Measurements from ENCODE around the gene VPS4B.

VPS4B gene

DNA sequence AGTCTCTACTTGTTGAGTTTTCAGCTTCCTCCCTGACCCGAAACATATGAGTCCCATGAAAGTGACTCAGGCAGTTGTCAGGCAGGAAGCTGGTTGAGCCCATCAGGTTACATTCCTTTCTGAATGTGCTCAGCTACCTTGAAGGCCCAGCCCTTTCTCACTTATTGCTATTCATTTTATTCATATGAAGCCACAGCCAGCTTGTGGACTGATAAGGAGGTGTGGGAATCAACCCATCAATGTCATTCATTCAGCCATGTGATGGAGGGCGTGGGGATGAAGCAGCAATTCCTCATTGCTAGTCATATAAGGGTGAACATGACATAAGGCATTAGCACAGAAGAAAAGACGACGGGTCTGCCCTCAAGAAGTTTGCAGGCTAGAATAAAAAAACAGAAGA, 5.3 kb upstream of the VPS4B start:
- DNase-seq = no peak

DNA sequence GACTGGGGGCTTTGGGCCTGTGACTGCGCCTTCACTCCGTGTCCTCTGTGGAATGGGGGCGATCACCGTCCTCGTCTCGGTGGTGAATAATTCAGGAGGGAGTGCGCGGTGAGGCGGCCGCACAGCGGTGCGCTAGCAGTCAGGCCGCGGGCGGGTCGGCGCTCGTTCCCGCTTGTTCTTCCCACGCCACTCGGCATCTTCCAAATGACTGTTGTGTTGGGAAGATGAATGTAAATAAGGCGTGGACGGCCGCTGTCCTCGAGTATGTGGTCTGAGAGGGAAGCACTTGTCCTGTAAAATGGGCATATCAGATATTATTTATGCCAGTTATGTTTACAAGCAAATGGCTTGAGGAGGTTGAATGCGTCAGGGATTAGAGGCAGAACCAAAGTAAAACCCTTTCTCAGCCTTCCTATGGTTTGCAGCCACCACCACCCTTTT, 608 bp upstream of the VPS4B start:
- DNase-seq = peak; percentile 57

DNA sequence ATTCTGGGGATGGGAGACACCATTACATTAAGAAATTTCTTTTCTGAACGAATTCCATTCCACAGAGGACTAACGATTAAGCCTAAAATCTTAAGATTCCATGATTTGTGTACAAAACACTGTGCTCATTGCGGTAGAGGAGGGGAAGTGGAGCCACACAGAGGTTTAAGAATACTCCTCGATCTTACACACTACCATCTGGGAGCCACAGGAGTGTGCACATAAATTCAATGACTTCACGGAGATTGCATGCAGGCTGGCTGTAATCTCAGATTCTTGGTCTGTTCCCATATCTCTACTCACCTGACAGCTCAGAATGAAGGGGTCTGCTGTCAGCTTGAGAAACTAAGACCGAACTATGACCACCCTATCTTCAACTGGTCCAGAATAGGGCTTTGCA, 762 bp downstream of the VPS4B start:
- peak; percentile 27 for DNase-seq

DNA sequence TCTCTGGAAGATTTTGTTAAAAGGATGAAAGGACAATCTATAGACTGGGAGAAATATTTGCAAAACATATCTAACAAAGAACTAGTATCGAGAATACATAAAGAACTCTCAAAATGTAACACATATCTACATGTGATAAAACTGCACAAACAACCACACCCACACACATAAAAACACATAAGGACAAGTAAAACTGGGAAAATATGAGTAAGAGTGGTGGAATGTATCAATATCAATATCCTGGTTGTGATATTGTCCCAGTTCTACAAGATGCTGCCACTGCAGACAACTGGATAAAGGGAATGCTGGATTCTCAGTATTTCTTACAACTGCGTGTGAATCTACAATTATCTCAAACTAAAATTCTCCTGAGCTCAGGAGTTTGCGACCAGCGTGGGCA, 9.3 kb downstream of the VPS4B start:
- no peak for DNase-seq

DNA sequence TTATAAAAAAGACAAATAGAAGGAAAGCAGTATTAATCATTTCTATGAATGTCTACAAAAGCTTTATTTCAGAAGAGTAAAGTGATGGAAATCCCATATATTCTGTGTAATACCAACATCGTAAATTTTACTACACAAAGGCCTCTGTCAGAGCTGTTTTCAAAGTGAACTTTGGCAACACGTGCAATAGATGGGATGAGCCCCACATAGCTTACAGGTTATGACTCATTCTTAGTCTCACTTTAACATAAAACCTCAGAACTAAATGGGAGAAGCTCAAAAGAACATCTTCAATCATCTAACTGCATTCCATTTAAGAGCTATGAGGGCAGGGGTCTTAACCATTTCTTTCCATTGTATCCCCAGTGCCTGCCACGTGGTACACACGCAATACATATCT, 11.5 kb downstream of the VPS4B start:
- DNase-seq = no peak

DNA sequence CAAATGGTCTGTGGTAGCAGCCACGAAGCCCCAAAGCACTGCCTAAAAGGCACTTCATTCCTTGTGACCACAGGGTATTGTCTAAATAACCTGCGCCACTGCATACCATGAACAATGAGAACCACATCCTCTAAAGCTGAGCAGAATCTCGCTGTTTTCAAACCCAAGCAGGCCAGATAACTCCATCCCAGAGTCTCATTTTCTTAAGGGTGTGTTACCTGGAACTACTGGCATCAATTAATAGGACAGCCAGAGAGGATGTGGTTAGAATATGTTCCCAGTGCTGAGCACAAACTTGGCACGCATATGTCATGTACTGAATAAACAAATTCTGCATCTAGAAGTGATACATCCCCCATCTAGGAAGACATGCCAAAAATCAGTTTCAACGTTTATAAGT, 13.0 kb downstream of the VPS4B start:
- no peak for DNase-seq

DNA sequence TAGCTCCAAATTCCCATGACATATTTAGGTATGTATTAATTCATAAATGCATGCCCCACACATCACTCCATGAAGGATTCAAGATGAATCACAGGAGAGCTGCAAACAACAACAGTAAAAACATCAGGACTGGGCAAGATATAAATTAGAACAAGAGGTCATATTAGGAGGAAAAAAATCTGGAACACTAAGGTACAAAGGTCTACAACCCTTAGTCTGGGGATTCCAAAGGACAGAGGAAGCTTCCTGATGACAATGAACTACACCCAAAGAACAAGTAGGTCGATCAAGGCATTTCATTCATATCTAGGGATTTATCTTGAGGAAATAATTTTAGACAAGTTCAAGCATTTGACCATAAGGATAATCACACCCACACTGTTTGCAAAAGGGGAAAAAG, 14.5 kb downstream of the VPS4B start:
- no peak for DNase-seq

DNA sequence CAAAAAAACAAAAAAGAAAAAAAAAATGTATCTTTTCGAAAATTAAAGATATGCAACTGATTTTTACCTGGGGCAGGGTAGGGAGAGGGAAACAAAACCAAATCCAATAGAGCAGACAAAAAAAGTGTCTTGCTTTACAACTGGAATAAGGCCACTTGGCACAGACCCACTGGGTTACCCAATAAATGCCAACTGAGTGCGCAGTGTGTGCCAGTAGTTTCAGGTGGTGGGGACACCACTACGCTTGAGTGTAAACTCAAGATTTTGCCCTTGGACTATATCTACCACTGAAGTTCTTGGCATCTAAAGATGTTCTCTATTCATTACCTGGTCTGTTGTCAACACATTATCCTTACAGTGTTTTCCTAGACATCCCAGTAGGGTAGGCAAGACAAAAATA, 16.3 kb downstream of the VPS4B start:
- no peak for DNase-seq

DNA sequence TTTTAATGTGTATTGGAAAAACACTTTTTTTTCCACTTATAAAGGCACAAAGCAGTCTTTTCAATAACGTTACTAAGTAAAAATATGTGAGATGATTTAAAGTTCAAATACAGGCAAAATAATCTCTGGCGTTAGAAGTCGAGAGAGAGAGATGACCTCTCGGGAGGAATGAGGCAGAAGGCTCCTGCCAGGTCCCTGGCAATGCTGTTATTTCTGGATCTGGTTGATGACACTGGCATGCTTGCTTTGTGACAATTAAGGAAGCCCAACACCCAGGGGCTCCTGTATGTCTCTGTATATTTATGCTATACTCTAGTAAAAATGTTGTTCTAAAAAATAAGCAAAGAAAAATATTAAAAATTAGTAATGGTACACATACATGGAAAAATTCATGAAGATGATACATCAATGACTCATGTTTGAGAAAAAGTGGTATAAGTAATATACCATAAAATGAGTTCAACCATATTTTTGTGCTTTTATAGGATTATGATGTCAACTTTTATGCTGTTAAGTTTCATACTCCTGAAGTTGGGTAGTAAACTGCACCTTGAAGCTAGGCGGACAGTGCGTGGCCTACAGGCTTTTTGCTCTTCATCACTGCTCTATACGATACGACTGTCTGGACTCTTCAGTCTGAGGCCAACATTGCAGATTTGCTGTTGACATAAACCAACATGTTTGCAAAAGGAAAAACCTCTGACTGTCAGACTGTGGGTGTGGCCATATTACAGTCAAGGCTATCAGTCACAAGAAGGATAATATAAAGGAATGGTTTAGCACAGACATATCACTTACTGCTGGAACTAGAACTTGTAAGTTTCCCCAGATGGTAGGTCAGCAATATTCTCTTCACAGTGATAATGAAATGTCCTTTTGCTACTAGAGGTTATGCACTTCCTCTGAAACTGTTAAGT, 19.8 kb downstream of the VPS4B start:
- no peak for DNase-seq

DNA sequence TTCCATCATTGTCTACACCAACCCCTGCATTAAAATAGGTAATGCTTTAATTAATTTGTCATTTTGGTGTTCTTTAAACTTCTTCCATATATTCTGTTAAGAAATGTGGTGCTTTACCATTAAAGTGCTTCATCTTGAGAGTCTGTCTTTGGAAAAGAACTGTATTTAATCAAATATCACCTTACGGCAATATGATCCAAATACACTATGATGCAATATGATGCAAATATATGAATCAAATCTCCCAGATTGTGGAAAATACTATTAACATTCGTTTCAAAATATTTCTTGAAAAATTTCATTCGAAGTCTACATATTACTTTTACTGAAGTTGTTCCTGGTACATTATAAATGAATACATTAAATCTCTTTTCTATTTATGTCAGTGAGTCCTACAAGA, 23.0 kb downstream of the VPS4B start:
- no peak for DNase-seq

DNA sequence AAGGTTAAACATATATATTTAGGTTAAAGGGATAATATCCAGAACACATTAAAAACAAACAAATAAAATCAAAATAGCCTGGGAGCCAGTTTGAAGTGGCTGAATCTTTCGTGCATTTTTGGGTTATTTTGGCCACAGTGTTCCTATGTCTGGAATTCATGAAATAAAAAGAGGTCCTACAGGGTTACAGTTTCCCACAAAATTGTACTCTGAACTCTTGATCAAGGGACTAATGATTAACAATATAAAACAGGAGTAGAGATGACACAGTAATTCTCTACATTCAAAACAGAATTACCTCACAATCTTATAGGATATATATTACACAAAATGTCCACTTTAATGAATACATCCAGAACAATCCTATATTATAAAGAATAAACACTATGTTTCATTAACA, 24.9 kb downstream of the VPS4B start:
- no peak for DNase-seq

DNA sequence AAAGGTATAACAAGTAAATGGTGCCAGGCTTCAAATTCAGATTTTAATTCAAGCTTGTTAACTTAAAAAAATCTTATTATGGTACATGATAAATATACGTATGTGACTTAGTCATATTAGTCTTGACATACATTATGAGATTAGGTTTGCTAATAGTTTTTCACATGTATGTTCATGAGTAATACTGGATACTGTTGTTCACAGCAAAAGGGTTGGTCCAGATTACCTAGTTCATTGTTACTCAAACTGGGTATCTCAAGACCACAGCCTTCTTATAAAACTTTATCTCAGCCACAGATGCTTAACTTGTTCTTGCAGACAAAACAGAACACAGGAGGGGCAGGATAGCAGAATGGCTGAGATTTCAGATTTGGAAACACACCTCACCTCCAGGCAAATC, 26.8 kb downstream of the VPS4B start:
- no peak for DNase-seq

DNA sequence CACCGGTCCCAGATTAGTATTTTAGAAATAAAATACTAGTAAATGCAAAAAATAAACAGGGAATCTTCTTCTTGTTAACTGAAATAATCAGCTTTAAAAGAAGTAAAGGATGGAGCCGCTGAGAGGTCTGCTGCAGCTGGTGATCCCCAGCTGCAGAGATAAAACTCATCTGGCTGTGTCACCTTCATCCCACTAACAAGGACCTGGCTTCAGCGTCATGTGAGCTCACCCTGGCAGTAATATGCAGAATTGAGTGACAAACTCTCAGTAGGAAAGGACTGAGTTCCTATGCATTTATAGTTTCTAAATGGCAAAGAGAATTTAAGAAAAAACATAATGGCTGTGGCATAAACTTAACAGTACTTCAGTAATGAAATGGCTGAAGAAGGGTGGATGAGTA, 27.3 kb downstream of the VPS4B start:
- DNase-seq = no peak

DNA sequence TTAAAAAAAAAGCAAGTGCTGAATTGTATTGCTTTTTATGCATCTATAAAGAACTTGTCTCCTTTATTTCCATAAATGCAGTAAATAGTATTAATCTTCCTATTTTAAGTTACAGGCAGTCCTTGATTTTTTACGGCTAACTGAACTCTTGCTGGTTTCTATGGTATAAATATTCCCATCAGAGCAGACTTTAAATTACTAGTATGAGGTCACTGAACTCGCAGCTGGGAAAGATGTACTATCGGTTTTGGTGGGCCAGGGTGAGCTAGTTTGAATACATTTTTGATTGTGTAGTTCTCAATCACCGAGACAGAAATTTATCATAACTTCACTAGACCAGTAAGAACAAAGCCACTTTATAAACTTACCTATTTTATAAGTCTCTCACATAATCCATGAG, 34.4 kb downstream of the VPS4B start:
- no peak for DNase-seq

DNA sequence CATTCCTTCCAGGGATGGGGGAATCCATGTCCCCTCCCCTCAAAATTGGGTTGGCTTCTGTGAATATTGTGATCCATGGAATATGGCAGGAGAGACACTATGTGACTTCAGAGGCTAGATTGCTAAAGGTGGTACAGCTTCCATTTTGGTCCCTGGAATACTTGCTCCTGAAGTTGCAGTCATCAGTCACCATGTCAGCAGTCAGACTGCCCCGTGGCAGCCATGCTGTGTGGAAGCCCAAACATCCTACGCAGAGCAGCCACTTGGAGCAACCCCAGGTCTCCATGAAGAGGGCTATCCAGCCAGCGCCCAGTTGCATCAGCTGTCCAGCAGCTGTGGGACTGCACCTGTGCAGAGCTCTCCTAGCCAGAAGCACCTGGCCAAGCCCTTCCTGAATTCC, 39.4 kb downstream of the VPS4B start:
- DNase-seq = no peak

DNA sequence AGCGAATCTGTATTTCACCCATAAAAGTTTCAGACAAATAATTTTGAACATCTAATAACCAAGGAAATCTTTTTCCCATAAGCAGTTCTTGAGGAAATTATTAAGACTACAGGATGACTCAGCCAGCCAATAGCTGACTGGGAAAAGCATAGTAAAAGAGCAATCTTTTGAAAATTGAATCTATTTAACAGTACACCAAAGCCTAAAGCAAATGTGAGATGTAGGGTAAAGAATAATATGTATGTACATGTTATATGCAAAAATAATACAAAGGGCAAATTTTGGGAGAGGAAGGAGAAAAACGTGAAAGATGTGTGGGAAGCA, 42.7 kb downstream of the VPS4B start:
- no peak for DNase-seq

DNA sequence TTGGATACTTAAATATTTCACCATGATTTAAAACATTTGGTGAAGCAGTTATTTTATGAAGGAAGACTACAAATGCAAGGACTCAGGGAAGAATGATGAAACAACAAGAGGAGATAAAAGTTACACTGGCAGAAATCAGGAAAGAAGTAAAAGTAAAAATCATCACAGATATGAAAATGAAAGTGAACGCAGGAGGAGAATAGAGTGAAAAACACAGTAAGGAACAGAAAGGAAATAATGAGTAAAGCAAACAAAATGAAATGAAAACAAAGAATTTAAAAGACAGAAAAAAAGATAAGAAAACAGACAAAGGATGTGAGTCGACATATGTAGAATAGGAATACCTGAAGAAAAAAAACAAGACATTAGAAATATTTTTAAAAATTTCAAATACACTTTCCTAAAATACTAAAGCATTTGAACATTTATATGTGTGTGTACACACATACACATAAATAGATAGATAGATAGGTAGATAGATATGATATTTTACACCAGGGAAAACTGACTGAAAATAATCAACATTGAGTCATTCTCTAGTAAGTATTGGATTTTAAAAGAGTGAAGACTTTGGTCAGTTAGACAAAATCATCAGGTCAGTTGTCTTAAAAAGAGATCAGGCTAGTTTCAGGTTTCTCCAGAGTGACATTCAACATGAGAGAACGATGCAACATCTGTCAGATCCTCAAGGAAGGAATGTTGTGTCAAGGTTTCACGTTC, 43.2 kb downstream of the VPS4B start:
- peak; percentile 32 for DNase-seq

DNA sequence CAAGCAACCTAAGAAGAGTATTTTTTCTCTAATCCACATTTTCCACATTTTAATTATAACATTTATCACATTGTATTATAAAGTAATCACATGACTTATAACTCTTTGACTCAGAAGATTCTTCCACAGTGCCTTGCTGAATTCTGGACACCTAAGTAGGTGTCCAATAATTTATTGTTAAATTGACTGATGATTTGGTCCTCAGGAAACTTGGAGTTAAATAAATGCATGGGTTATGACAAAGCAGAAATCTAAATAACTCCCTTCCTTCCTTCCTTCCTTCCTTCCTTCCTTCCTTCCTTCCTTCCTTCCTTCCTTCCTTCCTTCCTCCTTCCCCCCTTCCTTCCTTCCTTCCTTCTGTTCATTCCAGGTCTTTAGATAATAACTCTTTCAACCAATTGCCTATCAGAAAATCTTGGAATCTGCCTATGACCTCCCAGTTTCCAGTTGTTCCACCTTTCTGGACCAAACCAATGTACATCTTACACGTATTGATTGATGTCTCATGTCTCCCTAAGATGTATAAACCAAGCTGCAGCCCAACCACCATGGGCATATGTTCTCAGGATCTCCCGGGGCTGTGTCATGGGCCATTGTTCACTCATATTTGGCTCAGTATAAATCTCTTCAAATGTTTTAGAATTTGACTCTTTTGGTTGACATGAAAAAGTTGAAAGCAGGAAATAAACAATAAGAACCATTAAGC, 44.8 kb downstream of the VPS4B start:
- DNase-seq = no peak

DNA sequence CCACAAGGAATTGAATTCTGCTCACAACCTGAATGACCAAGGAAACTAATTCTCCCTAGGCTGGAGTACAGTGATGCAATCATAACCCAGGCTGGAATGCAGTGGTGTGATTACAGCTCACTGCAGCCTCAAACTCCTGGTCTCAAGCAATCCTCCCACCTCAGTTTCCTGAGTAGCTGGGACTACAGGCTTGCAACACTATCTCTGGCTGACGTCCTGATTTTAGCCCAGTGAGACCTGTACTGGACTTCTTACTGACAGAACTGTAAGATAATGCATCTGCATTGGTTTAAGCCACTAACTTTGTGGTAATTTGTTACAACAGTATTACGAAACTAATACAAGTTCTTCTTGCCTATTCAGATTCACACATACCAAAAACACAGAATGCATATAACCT, 45.7 kb downstream of the VPS4B start:
- DNase-seq = peak; percentile 31

DNA sequence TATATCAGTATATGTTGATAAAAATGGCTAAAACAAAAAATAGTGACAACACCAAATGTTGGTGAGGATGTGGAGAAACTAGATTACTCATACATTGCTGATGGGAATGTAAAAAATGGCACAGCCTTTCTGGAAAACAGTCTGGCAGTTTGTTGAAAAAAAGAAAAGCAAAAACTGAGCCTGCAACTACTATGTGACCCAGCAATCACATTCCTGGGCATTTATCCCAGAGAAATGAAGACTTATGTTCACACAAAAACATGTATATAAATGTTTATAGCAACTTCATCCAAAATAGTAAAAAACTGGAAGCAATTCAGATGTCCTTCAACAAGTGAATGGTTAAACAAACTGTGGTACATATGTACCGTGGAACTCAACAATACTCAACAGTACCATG, 47.7 kb downstream of the VPS4B start:
- DNase-seq = no peak

DNA sequence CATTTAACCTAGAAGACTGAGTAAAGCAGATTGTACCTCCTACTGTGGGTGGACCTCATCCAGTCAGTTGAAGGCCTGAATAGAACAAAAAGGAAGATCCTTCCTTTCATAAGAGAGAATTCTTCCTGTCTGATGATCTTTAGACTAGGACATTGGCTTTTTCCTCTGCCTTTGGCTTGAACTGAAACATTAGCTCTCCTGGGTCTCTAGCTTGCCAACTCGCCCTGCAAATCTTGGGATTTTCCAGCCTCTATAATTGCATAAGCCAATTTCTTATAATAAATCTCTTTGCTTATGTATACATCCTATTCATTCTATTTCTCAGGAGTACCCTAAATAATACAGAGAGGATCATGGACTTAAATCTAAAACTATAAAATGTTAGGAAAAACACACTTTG, 49.1 kb downstream of the VPS4B start:
- no peak for DNase-seq

DNA sequence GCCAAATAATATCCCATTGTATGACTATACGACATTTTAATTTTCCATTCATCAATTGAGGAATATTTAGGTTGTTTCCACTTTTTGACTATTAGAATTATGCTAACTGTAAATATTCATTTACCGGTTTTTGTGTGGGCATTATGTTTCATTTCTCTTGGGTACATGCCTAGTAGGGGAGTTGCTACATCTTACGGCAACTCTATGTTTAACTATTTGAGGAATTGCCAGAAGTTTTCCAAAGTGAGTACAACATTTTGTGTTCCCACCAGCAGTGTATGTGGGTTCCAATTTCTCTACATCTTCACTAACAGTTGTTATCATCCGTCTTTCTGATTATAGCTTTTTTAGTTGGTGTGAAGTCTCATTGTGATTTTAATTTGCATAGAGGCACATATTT, 53.7 kb downstream of the VPS4B start:
- no peak for DNase-seq

DNA sequence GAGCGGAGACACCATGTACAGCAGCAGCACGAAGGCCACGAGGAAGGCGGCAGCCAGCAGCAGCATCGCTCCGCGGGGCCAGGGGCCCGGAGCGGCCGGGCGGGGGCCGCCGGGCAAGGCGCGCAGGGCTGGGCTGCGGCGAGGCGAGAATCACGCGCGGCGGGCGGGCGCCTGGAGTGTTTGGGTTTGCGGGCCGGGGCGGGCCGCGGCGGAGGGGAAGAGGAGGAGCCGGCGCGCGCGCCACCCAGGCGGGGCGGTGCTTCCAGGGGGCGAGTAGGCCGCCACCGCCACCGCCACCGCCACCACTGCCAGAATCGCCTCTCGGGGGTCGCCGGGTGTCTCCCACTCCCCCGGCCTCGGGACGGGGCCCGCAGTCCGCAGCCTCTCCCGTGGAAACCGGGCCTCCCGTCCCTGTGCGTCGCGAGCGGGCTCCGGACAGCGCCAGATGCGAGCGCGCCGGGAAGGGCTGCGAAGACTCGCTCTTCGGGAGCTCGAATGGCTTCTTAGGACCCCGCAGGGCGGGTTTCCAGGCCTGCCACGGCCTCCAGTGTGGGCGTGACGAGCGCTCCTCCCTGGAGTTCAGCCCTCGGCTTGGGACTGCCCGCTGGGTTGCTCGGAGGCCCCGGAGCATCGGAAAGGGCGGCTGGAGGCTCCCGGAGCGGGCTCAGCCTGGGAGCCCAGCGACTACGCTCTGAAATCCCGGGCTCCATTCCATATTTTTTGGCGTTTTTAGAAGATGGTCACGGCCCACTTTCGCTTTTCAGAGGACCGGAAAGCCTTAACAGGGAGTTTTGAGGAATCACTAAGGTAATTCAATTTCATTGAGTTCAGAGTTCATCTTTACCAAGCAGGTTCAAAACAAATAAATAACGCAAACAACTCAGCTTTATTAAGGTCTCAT, 55.0 kb downstream of the VPS4B start, which contains the start of gene KDSR:
TSS of gene KDSR (minus strand) at position 154 of the 901 bp plus-strand sequence. CDS start at position 66, 88 bp downstream.
- peak; percentile 97 for DNase-seq

Data from suppressor macrophage treated with lipopolysaccharide for 4 hours (primary cell).